ENCODE data around the gene IZUMO2.
"Not testable (repeated sequence)": the region's sequence is repeated elsewhere in the genome, so short reads cannot be mapped to it uniquely, and the experiment has no call there.

IZUMO2 gene

GRCh38 chr19:50136603-50137365, 26.3 kb downstream of the IZUMO2 start:
- DNase-seq (ENCODE audit: low read depth in 2 of 3, low spot score in 2 of 3): not testable (repeated sequence)

- DNase-seq (ENCODE audit: low read depth in 2 of 3, low spot score in 2 of 3): not testable (repeated sequence)
Measured at GRCh38 chr19:50135856-50136602, 27.1 kb downstream of the IZUMO2 start.

- not testable (repeated sequence) for DNase-seq (ENCODE audit: low read depth in 2 of 3, low spot score in 2 of 3)
Measured at GRCh38 chr19:50134777-50135719, 28.0 kb downstream of the IZUMO2 start.

- DNase-seq (ENCODE audit: low read depth in 2 of 3, low spot score in 2 of 3): not testable (repeated sequence)
Measured at GRCh38 chr19:50133518-50134492, 29.3 kb downstream of the IZUMO2 start.

- DNase-seq (ENCODE audit: low read depth in 2 of 3, low spot score in 2 of 3): not testable (repeated sequence)
Measured at GRCh38 chr19:50104012-50104411, 59.1 kb downstream of the IZUMO2 start.

- not testable (repeated sequence) for DNase-seq (ENCODE audit: low read depth in 2 of 3, low spot score in 2 of 3)
Measured at GRCh38 chr19:50103405-50103804, 59.7 kb downstream of the IZUMO2 start.
